ENCODE results near the gene KLF2.

Gene KLF2

GRCh38 chr19:16377521-16377920 lies 52.9 kb downstream of the KLF2 start:
- DNase-seq (ENCODE audit: low spot score) = no peak

All from pons (tissue), 1 donor.